SH-SY5Y (cell line): ENCODE data around the gene CDH4.

ENCODE experiments used
- GATA2 ChIP-seq: IDR thresholded peaks from 2 replicates; pipeline ENCODE4 v1.6.1; 2011; ENCODE audit warnings: mild to moderate bottlenecking, low read depth, low read length
- GATA3 ChIP-seq: IDR thresholded peaks from 2 replicates; pipeline ENCODE4 v1.6.1; 2011; ENCODE audit warnings: low read depth, mild to moderate bottlenecking, low read length, moderate library complexity

- no peak for TF ChIP-seq GATA2
- no peak for TF ChIP-seq GATA3
Observed at GRCh38 chr20:61665528-61666470, 413.7 kb downstream of the CDH4 start.
